HL-60/S4 (cell line): ENCODE data around the gene MAFF.
"Not testable (repeated sequence)": the region's sequence is repeated elsewhere in the genome, so short reads cannot be mapped to it uniquely, and the experiment has no call there.

ENCODE experiments used
- in situ Hi-C: fragments of 300-500 bp; cut with MboI; formaldehyde crosslinking; loops from 2 replicates; pipeline ENCODE4 v1.14.3; 2022; ENCODE audit warnings: low sequenced_read_pairs

The MAFF gene

GRCh38 chr22:38201711-38202436 is at the start of gene MAFF:
Gene MAFF (plus strand): TSS chr22:38201994. CDS start chr22:38213854, 11,860 bp downstream.
- in situ Hi-C loops: no loop called here

GRCh38 chr22:38153821-38154562 is 47.8 kb upstream of the MAFF start:
- in situ Hi-C loops: no loop called here

GRCh38 chr22:38154563-38154915 is 47.3 kb upstream of the MAFF start:
- in situ Hi-C loops: not testable (repeated sequence)

- in situ Hi-C loops: no loop called here
Measured at GRCh38 chr22:38155703-38156102, 46.1 kb upstream of the MAFF start.

- in situ Hi-C loops: no loop called here
Measured at GRCh38 chr22:38162881-38163843, 38.6 kb upstream of the MAFF start.

- in situ Hi-C loops: no loop called here
Measured at GRCh38 chr22:38163844-38164550, 37.8 kb upstream of the MAFF start.

- in situ Hi-C loops: no loop called here
Measured at GRCh38 chr22:38164551-38164918, 37.3 kb upstream of the MAFF start.

- in situ Hi-C loops: no loop called here
Measured at GRCh38 chr22:38165922-38166593, 35.7 kb upstream of the MAFF start.

- in situ Hi-C loops: no loop called here
Measured at GRCh38 chr22:38167988-38168407, 33.8 kb upstream of the MAFF start.

GRCh38 chr22:38169116-38169515 is 32.7 kb upstream of the MAFF start:
- in situ Hi-C loops: no loop called here

- in situ Hi-C loops: no loop called here
Measured at GRCh38 chr22:38170469-38170868, 31.3 kb upstream of the MAFF start.

- in situ Hi-C loops: no loop called here
Measured at GRCh38 chr22:38171927-38172831, 29.6 kb upstream of the MAFF start.

GRCh38 chr22:38172832-38173640 is 28.8 kb upstream of the MAFF start:
- in situ Hi-C loops: no loop called here

GRCh38 chr22:38173641-38173906 is 28.2 kb upstream of the MAFF start:
- in situ Hi-C loops: no loop called here

GRCh38 chr22:38174626-38175025 is 27.2 kb upstream of the MAFF start:
- in situ Hi-C loops: no loop called here

- in situ Hi-C loops: no loop called here
Measured at GRCh38 chr22:38175206-38176118, 26.3 kb upstream of the MAFF start.

GRCh38 chr22:38176170-38176741 is 25.5 kb upstream of the MAFF start:
- in situ Hi-C loops: no loop called here
